ENCODE results near the gene TAOK3.

DNA sequence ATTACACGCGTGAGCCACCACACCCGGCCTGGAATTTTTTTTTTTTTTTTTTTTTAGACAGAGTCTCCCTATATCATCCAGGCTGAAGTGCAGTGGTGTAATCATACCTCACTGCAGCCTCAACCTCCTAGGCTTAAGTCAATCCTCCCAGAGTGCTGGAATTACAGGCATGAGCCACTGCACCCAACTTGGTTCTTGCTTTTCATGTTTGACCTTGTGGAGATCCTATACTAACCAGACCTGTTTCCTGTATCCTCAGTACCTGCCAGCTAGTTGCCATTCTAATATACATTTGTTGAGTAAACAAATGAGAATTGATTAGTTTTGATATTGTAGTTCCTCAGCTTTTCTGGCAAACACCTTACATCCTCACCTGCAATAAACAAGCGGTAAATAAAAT is 265.7 kb downstream of the TAOK3 start:
- TF ChIP-seq, protein P1, sequence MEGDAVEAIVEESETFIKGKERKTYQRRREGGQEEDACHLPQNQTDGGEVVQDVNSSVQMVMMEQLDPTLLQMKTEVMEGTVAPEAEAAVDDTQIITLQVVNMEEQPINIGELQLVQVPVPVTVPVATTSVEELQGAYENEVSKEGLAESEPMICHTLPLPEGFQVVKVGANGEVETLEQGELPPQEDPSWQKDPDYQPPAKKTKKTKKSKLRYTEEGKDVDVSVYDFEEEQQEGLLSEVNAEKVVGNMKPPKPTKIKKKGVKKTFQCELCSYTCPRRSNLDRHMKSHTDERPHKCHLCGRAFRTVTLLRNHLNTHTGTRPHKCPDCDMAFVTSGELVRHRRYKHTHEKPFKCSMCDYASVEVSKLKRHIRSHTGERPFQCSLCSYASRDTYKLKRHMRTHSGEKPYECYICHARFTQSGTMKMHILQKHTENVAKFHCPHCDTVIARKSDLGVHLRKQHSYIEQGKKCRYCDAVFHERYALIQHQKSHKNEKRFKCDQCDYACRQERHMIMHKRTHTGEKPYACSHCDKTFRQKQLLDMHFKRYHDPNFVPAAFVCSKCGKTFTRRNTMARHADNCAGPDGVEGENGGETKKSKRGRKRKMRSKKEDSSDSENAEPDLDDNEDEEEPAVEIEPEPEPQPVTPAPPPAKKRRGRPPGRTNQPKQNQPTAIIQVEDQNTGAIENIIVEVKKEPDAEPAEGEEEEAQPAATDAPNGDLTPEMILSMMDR (IDR thresholded peaks at IDR 0.05; ENCODE audit: low read length): no peak
- TF ChIP-seq EZH2phosphoT487 (IDR thresholded peaks at IDR 0.05; ENCODE audit: low read length) (no peak), EZH2 (optimal IDR thresholded peaks at IDR 0.05; ENCODE audit: low read depth, low read length) (no peak)
